HUES6 (cell line): ENCODE data around the gene KCNH1.

Source experiments
- H3K27ac ChIP-seq: 2 replicates; pipeline ENCODE4 v1.7.0; 2013; ENCODE audit warnings: low read depth, mild to moderate bottlenecking, low read length, inconsistent platforms
- H3K27me3 ChIP-seq: 2 replicates; pipeline ENCODE4 v1.6.1; 2013; ENCODE audit warnings: low read length; ENCODE audit not compliant: control insufficient read depth, insufficient read depth
- H3K36me3 ChIP-seq: 2 replicates; pipeline ENCODE4 v1.6.1; 2013; ENCODE audit warnings: low read length; ENCODE audit not compliant: control insufficient read depth, insufficient read depth
- H3K4me1 ChIP-seq: 2 replicates; pipeline ENCODE4 v1.6.1; 2013; ENCODE audit warnings: low read length; ENCODE audit not compliant: control insufficient read depth, insufficient read depth
- H3K4me3 ChIP-seq: 2 replicates; pipeline ENCODE4 v1.5.1; 2013; ENCODE audit warnings: low read depth, low read length
- H3K9ac ChIP-seq: one replicate; pipeline ENCODE4 v1.6.1; 2013; ENCODE audit warnings: mild to moderate bottlenecking, low read length
- H3K9me3 ChIP-seq: 2 replicates; pipeline ENCODE4 v1.6.1; 2013; ENCODE audit warnings: low read depth, low read length; ENCODE audit not compliant: control insufficient read depth, insufficient read depth

The KCNH1 gene

GRCh38 chr1:210857705-210858104 is 276.2 kb downstream of the KCNH1 start:
- H3K27ac ChIP-seq, result no peak overlapping the region
- H3K36me3 ChIP-seq, result no peaks in the 10 kb centered on the region
- H3K27me3 ChIP-seq, result no peaks in the 10 kb centered on the region
- no peak overlapping the region for H3K4me3 ChIP-seq
- no peaks in the 10 kb centered on the region for H3K9me3 ChIP-seq
- no peaks in the 10 kb centered on the region for H3K4me1 ChIP-seq
- no peak overlapping the region for H3K9ac ChIP-seq

GRCh38 chr1:210857146-210857663 is 276.7 kb downstream of the KCNH1 start:
- no peak overlapping the region for H3K27ac ChIP-seq
- H3K4me1 ChIP-seq, result no peaks in the 10 kb centered on the region
- no peak overlapping the region for H3K9ac ChIP-seq
- H3K36me3 ChIP-seq, result no peaks in the 10 kb centered on the region
- no peaks in the 10 kb centered on the region for H3K9me3 ChIP-seq
- no peaks in the 10 kb centered on the region for H3K27me3 ChIP-seq
- H3K4me3 ChIP-seq, result no peak overlapping the region

- Histone ChIP-seq H3K9ac (no peak overlapping the region), H3K4me1 (no peaks in the 10 kb centered on the region), H3K36me3 (no peaks in the 10 kb centered on the region), H3K9me3 (no peaks in the 10 kb centered on the region), H3K27ac (no peak overlapping the region), H3K27me3 (no peaks in the 10 kb centered on the region), H3K4me3 (no peak overlapping the region)
Measured at GRCh38 chr1:210855440-210855839, 278.5 kb downstream of the KCNH1 start.

GRCh38 chr1:210853276-210853675 is 280.7 kb downstream of the KCNH1 start:
- Histone ChIP-seq H3K27me3 (no peaks in the 10 kb centered on the region), H3K4me3 (no peak overlapping the region), H3K9me3 (no peaks in the 10 kb centered on the region), H3K4me1 (no peaks in the 10 kb centered on the region), H3K9ac (no peak overlapping the region), H3K36me3 (no peaks in the 10 kb centered on the region), H3K27ac (no peak overlapping the region)

GRCh38 chr1:210850556-210850955 is 283.4 kb downstream of the KCNH1 start:
- H3K27me3 ChIP-seq, result no peaks in the 10 kb centered on the region
- H3K27ac ChIP-seq, result no peak overlapping the region
- H3K9ac ChIP-seq, result no peak overlapping the region
- H3K4me3 ChIP-seq, result no peak overlapping the region
- H3K4me1 ChIP-seq, result no peaks in the 10 kb centered on the region
- no peaks in the 10 kb centered on the region for H3K36me3 ChIP-seq
- H3K9me3 ChIP-seq, result no peaks in the 10 kb centered on the region

- Histone ChIP-seq H3K9me3 (no peaks in the 10 kb centered on the region), H3K4me3 (no peak overlapping the region), H3K4me1 (no peaks in the 10 kb centered on the region), H3K27me3 (no peaks in the 10 kb centered on the region), H3K27ac (no peak overlapping the region), H3K9ac (no peak overlapping the region), H3K36me3 (no peaks in the 10 kb centered on the region)
Measured at GRCh38 chr1:210848474-210848873, 285.5 kb downstream of the KCNH1 start.

- Histone ChIP-seq H3K9ac (no peak overlapping the region), H3K4me3 (no peak overlapping the region), H3K9me3 (no peaks in the 10 kb centered on the region), H3K36me3 (no peaks in the 10 kb centered on the region), H3K4me1 (no peaks in the 10 kb centered on the region), H3K27me3 (no peaks in the 10 kb centered on the region), H3K27ac (no peak overlapping the region)
Measured at GRCh38 chr1:210841926-210842625, 291.9 kb downstream of the KCNH1 start.

- H3K4me3 ChIP-seq, result no peak overlapping the region
- H3K9me3 ChIP-seq, result no peaks in the 10 kb centered on the region
- no peaks in the 10 kb centered on the region for H3K36me3 ChIP-seq
- H3K4me1 ChIP-seq, result no peaks in the 10 kb centered on the region
- H3K9ac ChIP-seq, result no peak overlapping the region
- no peaks in the 10 kb centered on the region for H3K27me3 ChIP-seq
- no peak overlapping the region for H3K27ac ChIP-seq
Measured at GRCh38 chr1:210830034-210831028, 303.6 kb downstream of the KCNH1 start.

- Histone ChIP-seq H3K9me3 (no peaks in the 10 kb centered on the region), H3K4me1 (no peaks in the 10 kb centered on the region), H3K36me3 (no peaks in the 10 kb centered on the region), H3K27ac (no peak overlapping the region), H3K27me3 (no peaks in the 10 kb centered on the region), H3K4me3 (no peak overlapping the region), H3K9ac (no peak overlapping the region)
Measured at GRCh38 chr1:210828996-210829596, 304.9 kb downstream of the KCNH1 start.

GRCh38 chr1:210827481-210827880 is 306.5 kb downstream of the KCNH1 start:
- Histone ChIP-seq H3K36me3 (no peaks in the 10 kb centered on the region), H3K4me3 (no peak overlapping the region), H3K27me3 (no peaks in the 10 kb centered on the region), H3K4me1 (no peaks in the 10 kb centered on the region), H3K9me3 (no peaks in the 10 kb centered on the region), H3K27ac (no peak overlapping the region), H3K9ac (no peak overlapping the region)

GRCh38 chr1:210826686-210827085 is 307.3 kb downstream of the KCNH1 start:
- Histone ChIP-seq H3K27ac (no peak overlapping the region), H3K27me3 (no peaks in the 10 kb centered on the region), H3K9me3 (no peaks in the 10 kb centered on the region), H3K4me1 (no peaks in the 10 kb centered on the region), H3K9ac (no peak overlapping the region), H3K4me3 (no peak overlapping the region), H3K36me3 (no peaks in the 10 kb centered on the region)
